Kidney (tissue), 2 donors: ENCODE measurements around the gene TRA2B. TPM values are rescaled to one million over a fixed set of nuclear protein-coding genes. Genes with fewer than 3 reads are reported as not detected.

ENCODE experiments used
- polyA plus RNA-seq: library from polyadenylated mRNA; stranded (reverse); fragments of 350-450 nt; fragmentation: Illumina TruSeq; extraction: RNeasy Lipid Tissue Mini Kit (QIAGEN cat#74804); gene quantifications from one replicate; pipeline ENCODE4 v1.2.3, GENCODE V29; 2014; ENCODE audit warnings: low read depth, low replicate concordance; ENCODE audit not compliant: insufficient read depth
- total RNA-seq: library from RNA; stranded (reverse); fragmentation: NEBNext Ultra II Directional; extraction: Animal tissue kit (Norgen Biotek cat#: 25700); gene quantifications from one replicate; pipeline ENCODE4 v1.2.1, GENCODE V29; 2021
- donor health status: DM: yes; HTN: yes; CAD: no.

TRA2B gene
- total and polyA plus RNA-seq, 2 donors from 2014 or later = 66.8 to 109 TPM

Other genes starting within 250 kb of the TRA2B start
- 26.9 TPM for gene IGF2BP2, start 113.0 kb downstream of the TRA2B start, total RNA-seq
- gene IGF2BP2, start 113.0 kb downstream of the TRA2B start, polyA plus RNA-seq = 7.7 TPM
- gene ETV5, start 171.1 kb upstream of the TRA2B start, total RNA-seq = 34.6 TPM
- 5.1 TPM for gene ETV5, start 171.1 kb upstream of the TRA2B start, polyA plus RNA-seq